SJSA1 (cell line): ENCODE measurements around the gene MLLT10. TPM values are rescaled to one million over a fixed set of nuclear protein-coding genes. Genes with fewer than 3 reads are reported as not detected.

Source experiments
- DNase-seq, 2 experiments: peaks; one replicate each; pipeline ENCODE4 v3.0.0-alpha.2; 2015 to 2020; ENCODE audit warnings: low spot score in 2 of 2, low read depth in 1 of 2
- H3K27ac ChIP-seq: fragments of 250-450 bp; sonication (Bioruptor Pico); 2 replicates; pipeline ENCODE4 v1.5.1; 2020; ENCODE audit warnings: mild to moderate bottlenecking, moderate library complexity
- H3K27me3 ChIP-seq: fragments of 250-450 bp; sonication (Bioruptor Pico); replicated peaks from 2 replicates; pipeline ENCODE4 v1.5.1; 2020; ENCODE audit warnings: mild to moderate bottlenecking, moderate library complexity
- H3K36me3 ChIP-seq: fragments of 250-450 bp; sonication (Bioruptor Pico); 2 replicates; pipeline ENCODE4 v1.5.1; 2020; ENCODE audit warnings: mild to moderate bottlenecking
- H3K4me1 ChIP-seq: fragments of 250-450 bp; sonication (Bioruptor Pico); replicated peaks from 2 replicates; pipeline ENCODE4 v1.6.1; 2021; ENCODE audit warnings: mild to moderate bottlenecking
- H3K4me3 ChIP-seq: fragments of 250-450 bp; sonication (Bioruptor Pico); 2 replicates; pipeline ENCODE4 v1.5.1; 2020; ENCODE audit warnings: mild to moderate bottlenecking
- H3K9me3 ChIP-seq: fragments of 250-450 bp; sonication (Bioruptor Pico); replicated peaks from 2 replicates; pipeline ENCODE4 v1.5.1; 2020; ENCODE audit warnings: mild to moderate bottlenecking
- total RNA-seq: library from RNA; depleted of rRNA; stranded (reverse); fragments of >200 nt; shearing (Covaris generic); gene quantifications from 2 replicates; pipeline ENCODE4 v1.2.3, GENCODE V29; 2014; rRNA removed

The MLLT10 gene
- total RNA-seq: 21.7 and 35.3 TPM in 2 replicates

GRCh38 chr10:21533467-21534279 is at the start of gene MLLT10:
MLLT10 (plus strand) TSS chr10:21534232; CDS start chr10:21534645, 413 bp downstream.
- Histone ChIP-seq H3K4me3 (peak within 1 kb of the TSS; percentile 57), H3K27ac (peak within 1 kb of the TSS; percentile 88), H3K4me1 (peaks cover 16% of the 10 kb centered on the region), H3K9me3 (no peaks in the 10 kb centered on the region), H3K27me3 (no peaks in the 10 kb centered on the region), H3K36me3 (peaks cover 19% of the 10 kb centered on the region)
- DNase-seq: peak; percentile 92 to 97

- H3K27me3 ChIP-seq: no peaks in the 10 kb centered on the region
- no peaks in the 10 kb centered on the region for H3K36me3 ChIP-seq
- H3K4me3 ChIP-seq: no peak overlapping the region
- H3K9me3 ChIP-seq: no peaks in the 10 kb centered on the region
- no peak overlapping the region for H3K27ac ChIP-seq
- DNase-seq: no peak
- no peaks in the 10 kb centered on the region for H3K4me1 ChIP-seq
Measured at GRCh38 chr10:21487416-21488180, 46.4 kb upstream of the MLLT10 start.

- H3K4me1 ChIP-seq: no peaks in the 10 kb centered on the region
- no peaks in the 10 kb centered on the region for H3K36me3 ChIP-seq
- no peaks in the 10 kb centered on the region for H3K9me3 ChIP-seq
- H3K27ac ChIP-seq: no peak overlapping the region
- no peaks in the 10 kb centered on the region for H3K27me3 ChIP-seq
- no peak overlapping the region for H3K4me3 ChIP-seq
- no peak for DNase-seq
Measured at GRCh38 chr10:21488246-21488956, 45.6 kb upstream of the MLLT10 start.

- H3K4me1 ChIP-seq: no peaks in the 10 kb centered on the region
- H3K27ac ChIP-seq: no peak overlapping the region
- no peak overlapping the region for H3K4me3 ChIP-seq
- no peaks in the 10 kb centered on the region for H3K36me3 ChIP-seq
- no peaks in the 10 kb centered on the region for H3K9me3 ChIP-seq
- H3K27me3 ChIP-seq: no peaks in the 10 kb centered on the region
- DNase-seq: no peak
Measured at GRCh38 chr10:21488957-21489446, 45.0 kb upstream of the MLLT10 start.

GRCh38 chr10:21490028-21490710 is 43.9 kb upstream of the MLLT10 start:
- DNase-seq: no peak

GRCh38 chr10:21490711-21491105 is 43.3 kb upstream of the MLLT10 start:
- no peaks in the 10 kb centered on the region for H3K27me3 ChIP-seq
- no peak overlapping the region for H3K27ac ChIP-seq
- no peaks in the 10 kb centered on the region for H3K36me3 ChIP-seq
- H3K9me3 ChIP-seq: no peaks in the 10 kb centered on the region
- DNase-seq: no peak
- H3K4me1 ChIP-seq: peaks cover 7% of the 10 kb centered on the region
- H3K4me3 ChIP-seq: no peak overlapping the region

More at GRCh38 chr10:21490028-21490710, 43.9 kb upstream of the MLLT10 start:
- Histone ChIP-seq H3K27ac (no peak overlapping the region), H3K9me3 (no peaks in the 10 kb centered on the region), H3K4me3 (no peak overlapping the region), H3K27me3 (no peaks in the 10 kb centered on the region), H3K36me3 (no peaks in the 10 kb centered on the region), H3K4me1 (peaks cover 7% of the 10 kb centered on the region)

- no peaks in the 10 kb centered on the region for H3K27me3 ChIP-seq
- H3K4me1 ChIP-seq: peaks cover 7% of the 10 kb centered on the region
- no peaks in the 10 kb centered on the region for H3K36me3 ChIP-seq
- H3K4me3 ChIP-seq: no peak overlapping the region
- no peak for DNase-seq
- H3K27ac ChIP-seq: no peak overlapping the region
- H3K9me3 ChIP-seq: no peaks in the 10 kb centered on the region
Measured at GRCh38 chr10:21492421-21492820, 41.6 kb upstream of the MLLT10 start.

- no peak for DNase-seq
- H3K27ac ChIP-seq: no peak overlapping the region
- no peaks in the 10 kb centered on the region for H3K27me3 ChIP-seq
- H3K9me3 ChIP-seq: no peaks in the 10 kb centered on the region
- H3K4me1 ChIP-seq: peaks cover 7% of the 10 kb centered on the region
- no peak overlapping the region for H3K4me3 ChIP-seq
- no peaks in the 10 kb centered on the region for H3K36me3 ChIP-seq
Measured at GRCh38 chr10:21493784-21494183, 40.2 kb upstream of the MLLT10 start.

- peak; percentile 42 to 50 for DNase-seq
- Histone ChIP-seq H3K27ac (no peak overlapping the region), H3K27me3 (no peaks in the 10 kb centered on the region), H3K9me3 (no peaks in the 10 kb centered on the region), H3K4me1 (peaks cover 7% of the 10 kb centered on the region), H3K4me3 (peak overlapping the region; percentile 81), H3K36me3 (no peaks in the 10 kb centered on the region)
Measured at GRCh38 chr10:21494191-21495001, 39.6 kb upstream of the MLLT10 start.

GRCh38 chr10:21495002-21495751 is 38.9 kb upstream of the MLLT10 start:
- no peaks in the 10 kb centered on the region for H3K36me3 ChIP-seq
- no peaks in the 10 kb centered on the region for H3K27me3 ChIP-seq
- H3K27ac ChIP-seq: no peak overlapping the region
- H3K4me1 ChIP-seq: peaks cover 7% of the 10 kb centered on the region
- DNase-seq: no peak
- H3K9me3 ChIP-seq: no peaks in the 10 kb centered on the region
- peak overlapping the region; percentile 81 for H3K4me3 ChIP-seq

GRCh38 chr10:21495752-21496342 is 38.2 kb upstream of the MLLT10 start:
- H3K4me3 ChIP-seq: peak overlapping the region; percentile 81
- H3K27ac ChIP-seq: peak overlapping the region; percentile 65
- peaks cover 7% of the 10 kb centered on the region for H3K4me1 ChIP-seq
- H3K9me3 ChIP-seq: no peaks in the 10 kb centered on the region
- no peaks in the 10 kb centered on the region for H3K27me3 ChIP-seq
- H3K36me3 ChIP-seq: no peaks in the 10 kb centered on the region
- peak; percentile 88 to 91 for DNase-seq
